OCI-LY3 (cell line): ENCODE results near the gene FITM1.

Experiments
- H2AFZ ChIP-seq: fragments of 200-600, 300-600 bp; shearing (Covaris generic); 2 replicates; pipeline ENCODE4 v1.6.0; 2014; ENCODE audit warnings: antibody characterized with exemption, low read depth, low read length
- H3K27ac ChIP-seq: fragments of 200-600, 300-600 bp; sonication (generic); 2 replicates; pipeline ENCODE4 v1.5.1; 2014; ENCODE audit warnings: mild to moderate bottlenecking, low read length, moderate library complexity, mixed read lengths
- H3K27me3 ChIP-seq: fragments of 200-600, 300-600 bp; sonication (generic); 2 replicates; pipeline ENCODE4 v1.6.1; 2014; ENCODE audit warnings: low read depth, low read length, mixed read lengths
- H3K36me3 ChIP-seq: fragments of 200-600, 300-600 bp; sonication (generic); replicated peaks from 2 replicates; pipeline ENCODE3; 2014; ENCODE audit warnings: low read depth, low read length, mixed read lengths
- H3K4me1 ChIP-seq: fragments of 300-600, 200-600 bp; sonication (generic); 2 replicates; pipeline ENCODE4 v1.6.1; 2014; ENCODE audit warnings: low read length, mixed read lengths
- H3K4me2 ChIP-seq: fragments of 200-600, 300-600 bp; sonication (generic); 2 replicates; pipeline ENCODE4 v1.6.1; 2014; ENCODE audit warnings: low read length, mixed read lengths
- H3K4me3 ChIP-seq: fragments of 300-600, 200-600 bp; sonication (generic); 2 replicates; pipeline ENCODE4 v1.5.1; 2014; ENCODE audit warnings: antibody characterized with exemption, mild to moderate bottlenecking, low read length, moderate library complexity
- H3K79me2 ChIP-seq: fragments of 300-600, 200-600 bp; shearing (Covaris generic); 2 replicates; pipeline ENCODE4 v1.6.1; 2014; ENCODE audit warnings: mild to moderate bottlenecking, low read length, mixed read lengths
- H3K9ac ChIP-seq: fragments of 300-600, 200-600 bp; shearing (Covaris generic); 2 replicates; pipeline ENCODE4 v1.6.0; 2014; ENCODE audit warnings: mild to moderate bottlenecking, low read length, moderate library complexity
- H3K9me3 ChIP-seq: fragments of 200-600, 300-600 bp; shearing (Covaris generic); 2 replicates; pipeline ENCODE4 v1.6.1; 2014; ENCODE audit warnings: low read length, mixed read lengths; ENCODE audit not compliant: insufficient read depth
- H4K20me1 ChIP-seq: fragments of 200-600, 300-600 bp; sonication (generic); 2 replicates; pipeline ENCODE4 v1.6.1; 2016; ENCODE audit warnings: low read length, mixed read lengths; ENCODE audit not compliant: insufficient read depth
- EZH2phosphoT487 ChIP-seq: fragments of 200-600 bp; shearing (Covaris generic); IDR thresholded peaks from 2 replicates; pipeline ENCODE4 v1.6.1; 2018; ENCODE audit warnings: antibody characterized with exemption, mixed run types, low read depth
- TF ChIP-seq, protein P1 (sequence below): fragments of 200-600, 300-600 bp; sonication (generic); IDR thresholded peaks from 2 replicates; pipeline ENCODE4 v1.5.1; 2014; ENCODE audit warnings: antibody characterized with exemption, low read length, low read depth

Gene FITM1

DNA sequence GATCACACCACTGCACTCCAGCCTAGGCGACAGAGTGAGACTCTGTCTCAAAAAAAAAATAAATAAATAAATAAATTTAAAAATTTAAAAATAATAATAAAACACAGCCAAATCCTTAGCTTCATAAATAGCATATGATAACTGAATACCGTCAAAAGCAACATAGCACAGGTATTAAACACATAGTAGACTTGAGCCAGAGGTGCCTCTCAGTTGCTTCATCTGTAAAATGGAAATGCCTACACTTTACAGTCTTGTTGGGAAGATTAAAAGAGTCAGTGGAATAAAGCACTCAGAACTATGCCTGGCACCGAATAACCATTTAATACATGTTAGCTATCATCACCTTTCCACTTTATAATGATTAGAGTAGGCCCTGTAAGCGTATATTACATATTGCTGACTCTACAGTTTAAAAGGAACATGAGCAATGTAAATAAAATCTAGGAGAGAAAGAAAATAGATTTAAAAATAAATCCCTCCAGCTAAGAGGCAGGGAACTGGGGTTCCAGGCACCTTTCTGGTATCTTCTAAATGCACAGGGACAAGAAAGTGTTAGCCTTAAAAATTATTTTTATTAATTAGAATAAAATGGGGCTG lies 23.7 kb upstream of the FITM1 start:
- Histone ChIP-seq H3K4me2 (no peak overlapping the region), H3K79me2 (no peaks in the 10 kb centered on the region), H3K27me3 (no peaks in the 10 kb centered on the region), H2AFZ (no peak overlapping the region), H3K4me1 (peaks cover 7% of the 10 kb centered on the region), H3K9ac (no peak overlapping the region), H4K20me1 (no peaks in the 10 kb centered on the region), H3K9me3 (no peaks in the 10 kb centered on the region), H3K4me3 (no peak overlapping the region), H3K36me3 (peaks cover 24% of the 10 kb centered on the region), H3K27ac (no peak overlapping the region)
- TF ChIP-seq, protein P1, sequence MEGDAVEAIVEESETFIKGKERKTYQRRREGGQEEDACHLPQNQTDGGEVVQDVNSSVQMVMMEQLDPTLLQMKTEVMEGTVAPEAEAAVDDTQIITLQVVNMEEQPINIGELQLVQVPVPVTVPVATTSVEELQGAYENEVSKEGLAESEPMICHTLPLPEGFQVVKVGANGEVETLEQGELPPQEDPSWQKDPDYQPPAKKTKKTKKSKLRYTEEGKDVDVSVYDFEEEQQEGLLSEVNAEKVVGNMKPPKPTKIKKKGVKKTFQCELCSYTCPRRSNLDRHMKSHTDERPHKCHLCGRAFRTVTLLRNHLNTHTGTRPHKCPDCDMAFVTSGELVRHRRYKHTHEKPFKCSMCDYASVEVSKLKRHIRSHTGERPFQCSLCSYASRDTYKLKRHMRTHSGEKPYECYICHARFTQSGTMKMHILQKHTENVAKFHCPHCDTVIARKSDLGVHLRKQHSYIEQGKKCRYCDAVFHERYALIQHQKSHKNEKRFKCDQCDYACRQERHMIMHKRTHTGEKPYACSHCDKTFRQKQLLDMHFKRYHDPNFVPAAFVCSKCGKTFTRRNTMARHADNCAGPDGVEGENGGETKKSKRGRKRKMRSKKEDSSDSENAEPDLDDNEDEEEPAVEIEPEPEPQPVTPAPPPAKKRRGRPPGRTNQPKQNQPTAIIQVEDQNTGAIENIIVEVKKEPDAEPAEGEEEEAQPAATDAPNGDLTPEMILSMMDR: no peak
- TF ChIP-seq EZH2phosphoT487: no peak

DNA sequence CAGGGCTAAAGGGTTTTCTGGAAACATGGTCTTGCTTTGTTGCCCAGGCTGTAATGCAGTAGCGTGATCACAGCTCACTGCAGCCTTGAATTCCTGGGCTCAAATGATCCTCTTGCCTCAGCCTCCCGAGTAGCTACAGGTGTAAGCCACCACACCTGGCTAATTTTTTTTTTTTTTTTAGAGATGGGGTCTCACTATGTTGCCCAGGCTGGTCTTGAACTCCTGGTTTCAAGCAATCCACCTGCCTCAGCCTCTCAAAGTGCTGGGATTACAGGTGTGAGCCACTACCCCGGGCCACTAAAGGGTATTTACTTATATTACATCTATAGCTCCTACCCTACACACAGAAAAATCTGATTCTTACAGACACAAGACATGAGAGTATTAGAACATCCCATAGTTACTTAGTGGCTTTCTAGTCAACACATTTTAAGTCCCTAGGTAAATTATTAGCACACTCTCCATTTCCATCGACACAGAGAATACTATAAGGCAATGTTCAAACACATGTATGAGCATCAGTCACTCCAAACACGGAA lies 22.1 kb upstream of the FITM1 start:
- Histone ChIP-seq H2AFZ (peak overlapping the region; percentile 91), H3K27ac (no peak overlapping the region; the same call in 1 of the 2 replicates), H3K9ac (peak overlapping the region; percentile 16; the same call in 1 of the 2 replicates)

DNA sequence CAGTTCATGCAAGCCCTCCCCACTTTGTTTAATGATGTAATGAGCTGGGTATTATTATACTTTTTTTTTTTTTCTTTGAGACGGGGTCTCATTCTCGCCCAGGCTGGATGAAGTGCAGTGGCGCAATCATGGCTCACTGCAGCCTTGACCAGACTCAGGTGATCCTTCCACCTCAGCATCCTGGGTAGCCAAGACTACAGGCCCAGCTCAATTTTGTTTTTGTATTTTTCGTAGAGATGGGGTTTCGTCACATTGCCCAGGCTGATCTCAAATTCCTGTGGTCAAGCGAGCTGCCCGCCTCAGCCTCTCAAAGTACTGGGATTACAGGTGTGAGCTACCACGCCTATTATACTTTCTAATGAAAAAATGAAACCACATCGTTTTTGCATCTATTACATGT lies 20.4 kb upstream of the FITM1 start:
- no peaks in the 10 kb centered on the region for H4K20me1 ChIP-seq
- no peaks in the 10 kb centered on the region for H3K9me3 ChIP-seq
- H3K27ac ChIP-seq: no peak overlapping the region
- H3K4me1 ChIP-seq: peaks cover 7% of the 10 kb centered on the region
- no peak for TF ChIP-seq EZH2phosphoT487
- TF ChIP-seq, protein P1: no peak
- no peaks in the 10 kb centered on the region for H3K36me3 ChIP-seq
- no peaks in the 10 kb centered on the region for H3K79me2 ChIP-seq
- H3K4me3 ChIP-seq: no peak overlapping the region
- no peak overlapping the region for H2AFZ ChIP-seq
- H3K9ac ChIP-seq: no peak overlapping the region
- H3K4me2 ChIP-seq: no peak overlapping the region
- H3K27me3 ChIP-seq: no peaks in the 10 kb centered on the region

More for the DNA sequence above, 22.1 kb upstream of the FITM1 start:
- no peaks in the 10 kb centered on the region for H3K79me2 ChIP-seq
- H3K4me1 ChIP-seq: peaks cover 7% of the 10 kb centered on the region
- H3K4me3 ChIP-seq: no peak overlapping the region
- peak overlapping the region; percentile 60 for H3K4me2 ChIP-seq
- TF ChIP-seq, protein P1: no peak
- no peak for TF ChIP-seq EZH2phosphoT487
- peaks cover 12% of the 10 kb centered on the region for H3K36me3 ChIP-seq
- no peaks in the 10 kb centered on the region for H4K20me1 ChIP-seq
- no peaks in the 10 kb centered on the region for H3K9me3 ChIP-seq
- no peaks in the 10 kb centered on the region for H3K27me3 ChIP-seq

DNA sequence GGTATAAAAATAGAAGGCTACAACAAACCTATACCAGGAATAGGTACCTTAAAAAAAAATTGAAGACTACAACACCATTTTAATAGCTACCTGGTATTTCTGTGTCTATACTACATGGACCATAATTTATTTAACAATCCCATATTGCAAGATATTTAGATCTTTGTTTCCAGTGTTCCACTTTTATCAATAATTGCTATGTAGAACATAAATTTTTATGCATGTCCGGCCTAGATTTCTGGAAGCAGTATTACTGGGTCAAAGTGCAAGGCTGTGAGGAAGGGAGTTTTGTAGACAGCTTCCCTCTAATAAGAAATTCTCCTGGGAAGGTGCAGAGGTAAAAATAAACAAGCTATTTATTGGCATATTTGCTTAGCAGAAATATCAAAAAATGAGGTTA lies 19.9 kb upstream of the FITM1 start:
- no peak overlapping the region for H3K27ac ChIP-seq
- H3K4me3 ChIP-seq: no peak overlapping the region
- no peaks in the 10 kb centered on the region for H3K36me3 ChIP-seq
- no peak for TF ChIP-seq EZH2phosphoT487
- TF ChIP-seq, protein P1: no peak
- H3K4me1 ChIP-seq: peaks cover 9% of the 10 kb centered on the region
- no peaks in the 10 kb centered on the region for H3K9me3 ChIP-seq
- no peak overlapping the region for H3K9ac ChIP-seq
- H3K27me3 ChIP-seq: no peaks in the 10 kb centered on the region
- H3K4me2 ChIP-seq: no peak overlapping the region
- H2AFZ ChIP-seq: no peak overlapping the region
- no peaks in the 10 kb centered on the region for H4K20me1 ChIP-seq
- H3K79me2 ChIP-seq: peaks cover 2% of the 10 kb centered on the region; the same call in 1 of the 2 replicates
